GM19239 (cell line): ENCODE data around the gene EXOC2.
"Not testable (repeated sequence)": the region's sequence is repeated elsewhere in the genome, so short reads cannot be mapped to it uniquely, and the experiment has no call there.

ENCODE experiments used
- DNase-seq: peaks from one replicate; pipeline ENCODE4 v3.0.0; 2011; ENCODE audit warnings: low spot score; ENCODE audit not compliant: insufficient read length
- FAIRE-seq: peaks from 2 replicates; lab custom pipeline; 2011; peaks lifted over from hg19 to GRCh38; lab: Jason Lieb, UNC

The EXOC2 gene

DNA sequence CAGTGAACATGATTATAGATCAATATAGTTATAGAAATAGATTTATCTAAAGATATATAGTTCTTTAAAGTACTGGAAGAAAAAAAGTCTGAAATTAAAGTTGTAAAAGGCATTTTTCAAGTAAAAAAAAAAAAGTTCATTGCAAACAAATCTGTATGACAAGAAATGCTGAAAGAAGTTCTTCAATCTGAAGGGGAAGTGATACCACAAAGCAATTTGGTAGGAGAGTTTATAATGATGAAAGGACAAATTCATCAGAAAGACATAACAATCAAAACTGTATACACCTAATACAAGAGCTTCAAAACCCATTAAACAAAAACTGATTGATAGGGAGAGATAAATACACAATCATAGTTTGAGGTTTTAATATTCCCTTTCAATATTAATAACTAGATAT is 50.1 kb downstream of the EXOC2 start:
- no peak for FAIRE-seq
- no peak for DNase-seq

DNA sequence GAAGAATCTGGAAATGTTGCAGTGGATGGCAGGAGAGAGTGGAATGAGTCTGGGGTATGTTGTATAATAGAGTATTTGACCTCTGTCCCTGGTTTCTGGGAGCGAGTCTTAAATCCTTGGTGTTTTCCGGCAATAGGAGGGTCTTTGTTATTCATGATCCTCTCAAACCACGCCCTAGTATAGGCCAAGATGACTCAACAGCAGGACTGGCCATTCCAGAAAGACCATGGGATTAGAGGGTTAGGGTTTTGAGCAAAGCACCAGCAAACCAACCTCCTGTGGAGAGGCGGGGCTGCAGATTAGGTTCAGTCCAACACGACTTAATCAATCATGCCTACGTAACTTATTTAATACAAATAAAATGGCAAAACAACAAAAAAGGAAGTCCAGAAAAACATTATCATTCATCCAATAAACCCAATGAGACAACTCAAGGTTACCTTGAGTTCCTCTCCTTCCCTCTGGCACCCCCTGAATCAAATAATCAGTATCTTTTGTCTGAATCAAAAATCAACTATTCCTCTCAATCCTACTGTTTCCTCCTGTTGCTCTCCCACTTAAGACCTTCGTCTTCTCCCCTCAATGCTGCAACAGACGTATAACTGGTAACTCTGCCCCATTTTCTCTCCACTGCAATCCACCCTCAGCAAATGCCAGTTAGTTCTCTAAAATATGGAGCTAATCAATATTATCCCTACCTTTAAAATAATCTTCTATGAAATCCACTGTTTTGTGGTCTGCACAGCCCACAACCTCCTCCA is 51.5 kb downstream of the EXOC2 start:
- DNase-seq = no peak
- no peak for FAIRE-seq

DNA sequence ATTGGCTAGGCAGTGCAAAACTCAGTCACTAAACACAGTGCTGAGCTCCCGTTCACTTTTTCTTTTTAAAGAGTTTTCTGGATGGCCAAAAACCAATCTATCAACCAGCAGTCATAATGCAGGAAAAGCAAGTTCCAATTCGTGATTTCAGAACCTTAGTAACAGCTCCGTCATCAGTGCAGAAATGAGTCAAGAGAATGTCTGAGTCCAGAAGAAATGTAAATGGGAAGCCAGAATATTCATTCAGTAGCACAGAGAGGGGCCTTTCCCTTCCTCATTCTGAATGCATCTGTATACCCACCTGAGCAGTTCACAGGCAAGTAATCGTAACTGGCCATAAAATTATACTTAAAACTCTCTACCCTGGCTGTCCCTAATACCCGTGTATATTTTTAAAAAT is 56.5 kb downstream of the EXOC2 start:
- FAIRE-seq (no peak), DNase-seq (no peak)

DNA sequence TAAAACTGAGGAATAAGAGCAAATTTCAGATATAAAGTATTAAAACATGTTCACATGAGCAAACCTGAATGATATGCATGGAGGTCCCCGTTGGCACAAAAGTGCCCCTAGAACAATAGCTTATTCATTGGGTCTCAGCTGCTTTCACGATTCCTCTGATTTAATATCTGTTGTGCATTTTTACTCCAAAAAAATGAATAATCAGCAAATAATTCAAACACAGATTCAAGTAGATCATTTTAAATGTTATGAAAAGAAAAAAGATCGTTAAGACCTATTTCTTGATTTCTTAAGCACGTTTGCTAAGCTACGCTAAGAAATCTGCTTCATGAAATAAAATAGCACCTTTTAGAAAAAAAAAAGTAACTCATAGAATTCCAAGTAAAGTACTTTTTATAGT is 57.7 kb downstream of the EXOC2 start:
- FAIRE-seq (no peak), DNase-seq (no peak)

DNA sequence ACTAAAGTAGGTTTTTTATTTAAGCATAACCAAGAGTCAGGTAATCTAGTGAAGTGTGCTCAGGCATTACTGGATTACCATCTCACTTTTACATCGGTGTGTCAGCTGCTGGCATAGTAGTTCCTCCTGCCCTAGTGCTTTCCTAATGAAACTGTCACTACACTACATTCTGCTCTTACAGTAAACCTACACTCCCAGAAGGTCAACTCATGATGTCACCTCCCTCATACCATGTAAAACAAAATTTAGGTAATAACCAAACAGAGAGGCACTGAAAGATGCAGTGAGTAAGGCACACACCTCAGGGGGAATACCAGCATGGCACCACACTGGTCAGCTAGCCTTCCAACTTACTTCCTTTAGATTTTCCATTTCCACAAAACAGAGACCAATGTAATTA is 59.3 kb downstream of the EXOC2 start:
- no peak for FAIRE-seq
- DNase-seq = no peak

DNA sequence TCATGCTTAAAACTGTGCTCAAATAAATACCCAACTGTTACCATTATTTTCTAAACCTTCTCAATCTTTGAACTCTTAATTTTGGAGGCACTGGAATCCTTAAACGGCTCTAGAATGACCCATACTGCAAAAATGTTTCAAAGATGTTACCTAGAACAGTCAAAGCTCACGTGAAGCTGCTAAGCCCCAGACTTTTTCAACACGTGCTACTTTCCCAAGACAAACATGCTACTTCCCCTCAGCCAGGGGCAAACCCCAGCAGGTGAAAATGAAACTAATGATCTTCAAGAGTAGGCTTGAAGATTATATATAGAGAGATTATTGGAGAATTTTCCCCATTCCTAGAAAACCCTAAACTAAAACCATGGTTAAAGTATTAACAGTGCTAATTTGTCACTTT is 64.2 kb downstream of the EXOC2 start:
- DNase-seq (peak; percentile 12), FAIRE-seq (peak; percentile 68)

DNA sequence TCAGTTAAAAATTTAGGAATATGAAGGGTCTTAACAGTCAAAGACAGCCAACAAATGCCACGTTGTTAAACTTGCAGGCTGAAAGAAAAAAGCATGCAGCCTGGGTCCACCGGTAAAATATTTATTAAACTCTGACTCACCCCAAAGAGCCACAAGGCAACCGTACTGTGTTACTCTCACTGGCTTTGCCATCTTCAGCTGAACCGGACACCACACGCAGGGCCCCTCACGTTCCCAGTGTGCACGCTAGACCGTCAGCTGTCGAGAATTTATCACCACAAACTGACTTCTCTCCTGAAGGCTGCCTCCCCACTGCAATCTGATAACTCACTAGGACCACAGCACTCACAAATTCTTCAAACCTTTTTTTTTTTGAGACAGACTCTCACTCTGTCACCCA is 66.7 kb downstream of the EXOC2 start:
- DNase-seq (no peak), FAIRE-seq (no peak)

DNA sequence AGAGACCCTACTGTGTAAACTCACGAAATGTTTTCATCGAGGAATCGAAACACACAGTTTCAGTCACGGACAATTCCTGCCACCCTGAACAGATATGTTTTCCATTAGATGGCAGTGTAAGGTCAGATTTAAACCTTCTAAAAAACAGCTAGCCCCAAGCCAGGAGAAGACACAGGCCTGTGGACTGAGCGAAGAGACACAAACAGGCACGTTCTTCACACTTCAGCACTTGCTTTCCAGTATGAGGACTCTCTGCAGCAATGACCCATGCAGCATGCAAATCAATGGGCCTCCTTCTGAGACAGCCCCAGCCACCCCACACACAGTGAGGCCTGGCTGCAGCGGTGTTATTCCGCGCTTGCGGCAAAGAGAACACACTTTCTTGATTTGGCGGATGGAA is 68.0 kb downstream of the EXOC2 start:
- FAIRE-seq (no peak), DNase-seq (no peak)

DNA sequence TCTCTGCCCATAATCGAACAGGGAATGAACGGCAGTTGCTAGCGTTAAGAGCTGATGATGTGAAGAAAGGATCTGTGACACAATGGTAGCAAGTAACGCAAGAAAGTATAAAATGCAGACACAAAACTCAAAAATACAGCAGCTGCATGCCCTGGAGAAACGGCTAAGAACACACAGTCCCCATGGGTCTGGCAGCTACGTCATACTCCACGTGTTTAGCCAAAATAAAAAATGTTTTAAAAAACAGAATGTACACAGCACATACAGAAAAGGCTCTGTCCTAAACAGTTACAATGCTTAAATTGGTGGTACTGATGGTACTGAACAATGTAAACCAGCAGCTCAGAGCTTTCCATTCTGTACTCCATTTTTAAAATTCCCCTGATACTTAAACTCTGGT is 70.5 kb downstream of the EXOC2 start:
- DNase-seq (no peak), FAIRE-seq (no peak)

DNA sequence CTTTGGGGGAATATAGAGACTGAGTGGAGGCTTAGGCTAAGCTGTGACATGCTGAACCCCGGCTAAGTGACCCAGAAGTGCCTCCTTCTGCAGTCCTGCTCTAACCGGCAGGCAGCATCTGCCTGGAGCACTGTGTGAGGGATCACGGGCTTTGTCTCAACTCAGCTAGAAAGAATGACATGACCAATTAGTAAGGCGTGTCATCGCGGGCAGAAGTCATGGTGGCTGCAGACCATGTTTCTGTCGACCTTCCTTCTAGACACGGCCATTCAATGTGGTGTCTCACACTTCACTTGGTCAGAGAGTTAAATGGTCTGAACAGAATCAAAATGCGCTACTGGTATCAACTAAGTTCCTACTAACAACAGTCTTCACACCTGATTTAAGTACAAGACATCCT is 71.0 kb downstream of the EXOC2 start:
- FAIRE-seq = no peak

DNA sequence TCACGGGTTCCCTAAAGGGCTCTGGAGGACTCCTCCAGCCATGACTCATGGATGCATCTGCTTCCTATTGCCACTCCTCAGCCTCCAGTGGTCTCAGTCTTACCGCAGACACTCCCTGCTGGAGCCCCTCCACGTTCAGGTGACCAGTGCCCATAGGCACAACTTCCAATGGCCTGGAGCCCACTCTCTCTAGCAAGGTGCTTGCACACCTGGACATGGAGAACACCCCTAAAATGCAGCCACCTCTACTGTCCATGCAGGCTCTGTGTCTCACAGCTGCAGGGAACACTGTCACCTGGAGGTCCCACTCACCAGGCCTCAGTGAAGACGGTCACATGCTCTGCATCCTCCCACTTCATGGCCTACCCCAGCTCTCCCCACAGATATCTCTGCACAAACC is 72.0 kb downstream of the EXOC2 start:
- no peak for FAIRE-seq
- DNase-seq = no peak

More for the DNA sequence above, 71.0 kb downstream of the EXOC2 start:
- DNase-seq = no peak

DNA sequence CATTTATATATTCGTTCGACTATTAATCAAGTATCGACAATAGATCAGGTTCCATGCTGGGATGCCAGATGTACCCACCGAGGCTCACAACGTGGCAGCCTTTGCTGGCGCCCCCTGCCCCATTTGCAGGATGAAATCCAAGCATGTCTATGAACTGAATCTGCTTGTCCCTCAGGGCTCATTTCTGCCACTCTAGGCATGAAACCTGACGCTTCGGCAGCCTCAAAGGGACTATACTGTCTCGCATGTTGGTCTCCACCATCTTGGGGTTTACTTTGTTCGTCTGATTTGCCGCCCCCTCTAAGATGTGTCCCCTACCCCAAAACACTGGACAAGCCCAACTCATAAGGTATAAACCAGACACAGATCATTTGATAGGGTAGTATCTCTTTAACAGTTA is 72.8 kb downstream of the EXOC2 start:
- no peak for DNase-seq
- FAIRE-seq = no peak

DNA sequence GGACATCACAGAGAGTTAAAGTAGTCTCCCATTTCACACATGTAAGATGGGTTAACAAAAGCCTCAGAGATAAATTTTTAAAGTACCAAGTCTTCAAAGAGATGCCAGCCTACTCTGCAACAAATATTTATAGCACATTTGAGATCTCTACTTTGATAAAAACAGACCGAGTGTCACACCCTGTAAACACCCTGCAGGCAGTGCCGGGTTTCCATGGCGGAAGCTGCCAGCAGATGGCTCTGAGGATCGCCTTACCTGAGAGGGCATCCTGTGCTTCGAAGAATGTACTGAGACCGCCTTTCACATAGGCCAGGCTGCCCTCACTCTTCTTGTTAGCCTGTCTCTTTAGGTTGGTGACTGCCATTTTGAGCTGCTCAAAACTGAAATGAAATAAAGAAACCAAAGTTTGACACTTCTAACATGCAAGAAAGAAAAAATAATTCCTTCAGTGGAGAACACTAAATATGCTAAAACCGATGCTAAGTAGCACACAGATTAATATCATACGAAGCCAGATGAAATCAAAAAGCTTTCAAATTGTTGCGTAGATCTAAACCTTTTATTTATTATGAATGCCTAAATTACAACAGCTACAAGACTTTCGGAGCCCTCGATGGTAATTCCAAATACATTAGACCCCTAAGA is 75.4 kb downstream of the EXOC2 start:
- FAIRE-seq = no peak
- DNase-seq = no peak

DNA sequence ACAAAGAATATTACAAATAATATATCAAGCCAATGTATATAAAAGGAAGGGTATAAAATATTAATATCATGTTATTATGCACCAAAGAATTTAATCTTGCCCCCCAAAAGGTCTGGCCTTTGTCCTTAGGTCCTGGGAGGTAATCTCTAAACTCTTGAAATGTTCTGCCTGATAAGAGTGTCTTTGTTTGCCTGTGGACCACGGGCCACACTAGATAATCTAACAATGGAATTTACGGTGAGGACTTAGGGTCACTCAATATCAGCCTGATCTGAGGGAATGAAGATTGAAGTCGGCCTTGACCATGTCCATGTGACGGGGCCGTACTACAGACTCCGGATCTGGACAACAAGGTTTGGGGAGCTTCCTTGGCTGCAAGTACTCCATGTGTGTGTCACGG is 79.0 kb downstream of the EXOC2 start:
- FAIRE-seq (no peak), DNase-seq (no peak)

DNA sequence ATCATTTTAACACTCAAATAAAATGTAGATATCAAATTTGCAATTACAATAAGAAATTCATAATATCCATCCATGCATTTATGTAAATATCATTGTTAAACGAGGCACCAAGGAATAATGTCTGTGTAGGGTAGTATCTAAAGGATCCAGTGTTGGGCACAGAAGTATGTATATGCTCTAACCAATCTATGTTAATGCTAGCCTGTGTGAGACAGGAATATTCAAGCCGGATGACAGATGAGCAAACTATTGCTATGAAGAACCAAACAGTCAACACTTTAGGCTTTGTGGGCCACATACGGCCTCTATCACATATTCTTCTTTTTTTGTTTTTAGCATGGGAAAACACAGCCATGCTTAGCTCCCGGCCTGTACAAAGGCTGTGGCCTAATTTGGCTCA is 81.0 kb downstream of the EXOC2 start:
- DNase-seq (no peak), FAIRE-seq (no peak)

DNA sequence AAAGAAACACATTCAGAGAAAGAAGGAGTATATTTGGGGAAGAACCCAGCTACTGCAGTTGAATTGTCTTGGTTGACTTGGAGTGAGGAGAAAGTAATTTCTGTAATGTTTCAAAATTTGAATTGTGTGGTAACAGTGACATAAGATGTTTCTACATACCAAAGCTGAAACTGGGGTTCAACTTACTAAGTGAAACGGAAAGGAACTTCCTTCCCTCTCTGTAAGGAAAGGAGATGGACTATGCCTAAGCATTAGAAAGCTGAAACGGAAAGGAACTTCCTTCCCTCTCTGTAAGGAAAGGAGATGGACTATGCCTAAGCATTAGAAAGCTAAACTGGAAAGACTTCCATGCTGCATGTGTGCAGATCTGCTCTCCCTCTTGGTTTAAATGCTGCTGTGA is 82.1 kb downstream of the EXOC2 start:
- FAIRE-seq (peak; percentile 84), DNase-seq (no peak)

DNA sequence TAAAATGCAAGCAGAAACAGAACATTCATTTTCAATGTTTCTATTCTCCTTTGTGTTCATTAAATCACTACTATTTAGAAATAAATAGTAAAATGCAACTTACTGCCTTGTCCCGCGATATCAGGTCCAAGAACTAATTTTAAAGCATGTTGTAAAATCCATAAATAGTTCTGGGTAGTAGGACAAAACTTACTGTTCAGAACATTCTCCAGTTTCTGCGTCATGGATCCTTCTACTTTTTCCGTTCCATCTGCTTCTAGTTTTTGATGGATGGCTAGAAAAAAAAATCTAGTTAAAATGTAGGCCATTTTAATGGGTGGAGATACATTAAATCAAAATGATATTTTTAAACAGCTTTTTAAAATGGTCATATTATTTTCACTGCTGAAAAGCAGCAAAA is 83.0 kb downstream of the EXOC2 start:
- DNase-seq (no peak), FAIRE-seq (no peak)

DNA sequence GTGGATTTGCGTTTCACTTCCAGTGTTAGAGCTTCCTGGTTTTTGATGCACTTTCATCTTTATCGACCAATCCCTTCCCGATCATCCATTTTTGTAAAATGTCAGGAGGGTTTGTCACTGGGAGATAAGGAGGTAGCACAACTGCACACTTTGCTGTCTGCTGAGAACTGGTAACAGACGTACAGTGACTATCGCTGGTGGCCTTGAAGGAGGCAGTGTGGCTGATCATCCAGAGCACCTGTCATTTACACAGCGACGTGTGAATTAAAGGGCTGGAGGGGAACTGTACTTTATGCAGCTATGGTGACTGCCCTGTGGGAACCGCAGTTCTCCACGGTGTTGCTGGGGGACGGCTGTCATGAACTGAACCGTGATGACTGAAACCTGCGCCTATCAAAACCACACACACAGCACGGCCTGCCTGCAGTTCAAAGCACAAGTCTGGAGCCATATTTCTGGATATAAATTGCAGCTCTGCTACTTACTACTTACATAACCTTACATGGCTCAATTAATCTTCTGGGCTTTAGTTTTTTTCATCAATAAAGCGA is 86.0 kb downstream of the EXOC2 start:
- DNase-seq (no peak), FAIRE-seq (no peak)

DNA sequence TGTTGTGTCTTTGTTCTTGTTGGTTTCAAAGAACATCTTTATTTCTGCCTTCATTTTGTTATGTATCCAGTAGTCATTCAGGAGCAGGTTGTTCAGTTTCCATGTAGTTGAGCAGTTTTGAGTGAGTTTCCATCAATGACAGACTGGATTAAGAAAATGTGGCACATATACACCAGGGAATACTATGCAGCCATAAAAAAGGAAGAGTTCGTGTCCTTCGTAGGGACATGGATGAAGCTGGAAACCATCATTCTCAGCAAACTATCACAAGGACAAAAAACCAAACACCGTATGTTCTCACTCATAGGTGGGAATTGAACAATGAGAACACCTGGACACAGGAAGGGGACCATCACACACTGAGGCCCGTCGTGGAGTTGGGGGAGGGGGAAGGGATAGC is 87.0 kb downstream of the EXOC2 start:
- DNase-seq, FAIRE-seq: not testable (repeated sequence)

DNA sequence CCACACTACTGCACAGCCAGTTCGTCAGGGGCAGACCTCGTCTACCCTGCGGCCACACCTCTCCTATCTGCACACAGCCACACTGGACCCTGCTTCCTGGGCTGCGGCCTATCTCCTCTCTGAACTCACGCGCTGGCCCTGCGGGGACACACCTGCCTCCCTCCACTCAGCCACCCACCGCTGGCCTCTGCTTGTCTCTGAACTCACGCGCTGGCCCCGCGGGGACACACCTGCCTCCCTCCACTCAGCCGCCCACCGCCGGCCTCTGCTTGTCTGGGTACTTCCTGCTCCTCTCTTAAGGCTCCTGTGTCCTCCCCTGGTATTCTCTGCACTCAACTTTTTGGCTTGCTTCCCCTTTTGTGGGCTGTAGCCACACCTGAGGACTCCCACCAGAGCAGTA is 88.4 kb downstream of the EXOC2 start:
- FAIRE-seq (no peak), DNase-seq (no peak)

DNA sequence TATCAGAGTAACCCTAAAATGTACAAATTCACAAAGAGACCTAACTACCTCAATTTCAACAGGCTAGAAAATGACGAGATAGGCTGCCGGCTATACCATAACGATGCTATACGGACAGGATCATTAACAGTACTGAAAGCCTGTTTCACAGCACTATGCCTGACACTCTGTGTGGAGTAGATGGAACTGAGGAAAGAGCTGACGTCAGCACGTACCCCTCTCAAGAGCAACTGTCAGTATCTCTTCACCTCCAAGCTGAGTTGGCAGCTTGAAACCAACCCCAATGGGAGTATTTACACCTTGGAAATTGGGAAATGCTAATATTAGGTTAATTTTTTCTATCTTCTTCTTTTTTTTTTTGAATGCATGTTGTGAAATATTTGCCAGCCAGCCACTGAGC is 89.7 kb downstream of the EXOC2 start:
- DNase-seq (no peak), FAIRE-seq (no peak)
